Naive B cell (primary cell): ENCODE results near the gene GPRIN2. TPM values are rescaled to one million over a fixed set of nuclear protein-coding genes. Genes with fewer than 3 reads are reported as not detected.

Source experiments
- ATAC-seq, 2 donors: fragments of 150-1000 bp; cut with Tn5 transposase; 2 replicates each; pipeline ENCODE4 v1.10.0; 2021; ENCODE audit warnings: low read depth in 2 of 2, mild to moderate bottlenecking in 2 of 2, moderate library complexity in 2 of 2
- DNase-seq: peaks from one replicate; pipeline ENCODE4 v3.0.0; 2022
- H3K27ac Mint-ChIP-seq, 6 donors: one replicate each; pipeline ENCODE4 v1.8.0; 2020 to 2022; ENCODE audit warnings: mild to moderate bottlenecking in 6 of 6, mixed read lengths in 6 of 6, moderate library complexity in 5 of 6, inconsistent platforms in 2 of 6
- H3K27me3 Mint-ChIP-seq, 3 donors: one replicate each; pipeline ENCODE4 v1.8.0; 2021 to 2022; ENCODE audit warnings: mixed read lengths in 3 of 3, mild to moderate bottlenecking in 1 of 3
- H3K36me3 Mint-ChIP-seq, 2 donors: one replicate each; pipeline ENCODE4 v1.8.0; 2020 to 2022; ENCODE audit warnings: mixed read lengths in 2 of 2, inconsistent platforms in 1 of 2, mild to moderate bottlenecking in 1 of 2
- H3K4me1 Mint-ChIP-seq, 3 donors: one replicate each; pipeline ENCODE4 v1.8.0; 2020 to 2022; ENCODE audit warnings: mixed read lengths in 3 of 3, inconsistent platforms in 1 of 3, mild to moderate bottlenecking in 1 of 3, moderate library complexity in 1 of 3
- H3K4me3 Mint-ChIP-seq, 8 donors: one replicate each; pipeline ENCODE4 v1.8.0; 2020 to 2022; ENCODE audit warnings: mild to moderate bottlenecking in 8 of 8, mixed read lengths in 8 of 8, moderate library complexity in 8 of 8, inconsistent platforms in 2 of 8
- H3K9me3 Mint-ChIP-seq, 7 donors: one replicate each; pipeline ENCODE4 v1.8.0; 2020 to 2022; ENCODE audit warnings: mixed read lengths in 7 of 7, mild to moderate bottlenecking in 5 of 7, inconsistent platforms in 2 of 7, moderate library complexity in 1 of 7
- polyA plus RNA-seq, 6 donors: library from polyadenylated mRNA; unstranded; fragments of 300-500 nt; fragmentation: Illumina TruSeq; gene quantifications; one replicate each; pipeline ENCODE4 v1.2.3, GENCODE V29; 2021; ENCODE audit warnings: low read depth in 6 of 6

GPRIN2 gene
- polyA plus RNA-seq, 6 donors from 2014 or later: not detected

- Mint-ChIP-seq H3K9me3 (peaks cover 0 to 2% (median 0%) of the 10 kb centered on the region in 7 donors), H3K27me3 (peaks cover 0 to 4% (median 0%) of the 10 kb centered on the region in 3 donors), H3K27ac (no peak overlapping the region), H3K4me3 (peak overlapping the region in 3 of 8 donors; percentile 10 to 75 (median 25)), H3K4me1 (peaks cover 16 to 22% (median 20%) of the 10 kb centered on the region in 3 donors), H3K36me3 (no peaks in the 10 kb centered on the region)
- DNase-seq (no peak), ATAC-seq (no peak)
These were observed 1.6 kb upstream of the GPRIN2 start for GRCh38 chr10:46558122-46558391.

GRCh38 chr10:46557319-46558121 lies 1.1 kb upstream of the GPRIN2 start:
- Mint-ChIP-seq H3K36me3 (no peaks in the 10 kb centered on the region), H3K4me1 (peaks cover 16 to 22% (median 20%) of the 10 kb centered on the region in 3 donors), H3K9me3 (peaks cover 0 to 2% (median 0%) of the 10 kb centered on the region in 7 donors), H3K27ac (no peak overlapping the region), H3K4me3 (peak overlapping the region in 4 of 8 donors; percentile 69 to 77 (median 76)), H3K27me3 (peaks cover 0 to 4% (median 0%) of the 10 kb centered on the region in 3 donors)
- DNase-seq (no peak), ATAC-seq (no peak)

GRCh38 chr10:46555713-46556514 lies 544 bp downstream of the GPRIN2 start:
- no peak for DNase-seq
- peak in 1 of 2 donors; percentile 8 for ATAC-seq
- H3K27me3 Mint-ChIP-seq: peaks cover 0 to 4% (median 0%) of the 10 kb centered on the region in 3 donors
- H3K27ac Mint-ChIP-seq: peak overlapping the region in 1 of 6 donors; percentile 19
- peak overlapping the region in 5 of 8 donors; percentile 25 to 70 (median 59) for H3K4me3 Mint-ChIP-seq
- H3K9me3 Mint-ChIP-seq: peaks cover 0 to 2% (median 0%) of the 10 kb centered on the region in 7 donors
- peaks cover 16 to 22% (median 20%) of the 10 kb centered on the region in 3 donors for H3K4me1 Mint-ChIP-seq
- no peaks in the 10 kb centered on the region for H3K36me3 Mint-ChIP-seq

GRCh38 chr10:46555366-46555712 lies 1.1 kb downstream of the GPRIN2 start:
- no peak for DNase-seq
- peak overlapping the region in 1 of 8 donors; percentile 25 for H3K4me3 Mint-ChIP-seq
- no peaks in the 10 kb centered on the region for H3K36me3 Mint-ChIP-seq
- H3K9me3 Mint-ChIP-seq: peaks cover 0 to 2% (median 0%) of the 10 kb centered on the region in 7 donors
- no peak overlapping the region for H3K27ac Mint-ChIP-seq
- ATAC-seq: no peak
- H3K4me1 Mint-ChIP-seq: peaks cover 16 to 22% (median 20%) of the 10 kb centered on the region in 3 donors
- H3K27me3 Mint-ChIP-seq: peaks cover 0 to 4% (median 0%) of the 10 kb centered on the region in 3 donors

- Mint-ChIP-seq H3K36me3 (no peaks in the 10 kb centered on the region), H3K27ac (no peak overlapping the region), H3K4me1 (peaks cover 16 to 22% (median 20%) of the 10 kb centered on the region in 3 donors), H3K9me3 (peaks cover 0 to 2% (median 0%) of the 10 kb centered on the region in 7 donors), H3K4me3 (no peak overlapping the region), H3K27me3 (peaks cover 0 to 4% (median 0%) of the 10 kb centered on the region in 3 donors)
- no peak for ATAC-seq
- DNase-seq: no peak
These were observed 2.2 kb downstream of the GPRIN2 start for GRCh38 chr10:46554166-46554781.

GRCh38 chr10:46553238-46554049 lies 3.0 kb downstream of the GPRIN2 start:
- Mint-ChIP-seq H3K27ac (no peak overlapping the region), H3K4me1 (peaks cover 16 to 22% (median 20%) of the 10 kb centered on the region in 3 donors), H3K4me3 (no peak overlapping the region), H3K27me3 (peaks cover 0 to 4% (median 0%) of the 10 kb centered on the region in 3 donors), H3K36me3 (no peaks in the 10 kb centered on the region), H3K9me3 (peaks cover 0 to 2% (median 0%) of the 10 kb centered on the region in 7 donors)
- ATAC-seq (no peak), DNase-seq (no peak)

GRCh38 chr10:46552526-46553237 lies 3.8 kb downstream of the GPRIN2 start:
- DNase-seq (no peak), ATAC-seq (no peak)
- Mint-ChIP-seq H3K4me3 (no peak overlapping the region), H3K27ac (no peak overlapping the region), H3K9me3 (peaks cover 0 to 2% (median 0%) of the 10 kb centered on the region in 7 donors), H3K27me3 (peaks cover 0 to 4% (median 0%) of the 10 kb centered on the region in 3 donors), H3K36me3 (no peaks in the 10 kb centered on the region), H3K4me1 (peaks cover 15 to 17% (median 15%) of the 10 kb centered on the region in 3 donors)

GRCh38 chr10:46551701-46552525 lies 4.5 kb downstream of the GPRIN2 start:
- Mint-ChIP-seq H3K4me3 (no peak overlapping the region), H3K27me3 (peaks cover 0 to under 1% (median 0%) of the 10 kb centered on the region in 3 donors), H3K36me3 (no peaks in the 10 kb centered on the region), H3K4me1 (peaks cover 8 to 10% (median 8%) of the 10 kb centered on the region in 3 donors), H3K9me3 (no peaks in the 10 kb centered on the region), H3K27ac (no peak overlapping the region)
- ATAC-seq (no peak), DNase-seq (no peak)

GRCh38 chr10:46550795-46551700 lies 5.4 kb downstream of the GPRIN2 start:
- Mint-ChIP-seq H3K27ac (no peak overlapping the region), H3K27me3 (no peaks in the 10 kb centered on the region), H3K36me3 (no peaks in the 10 kb centered on the region), H3K4me3 (no peak overlapping the region), H3K9me3 (no peaks in the 10 kb centered on the region), H3K4me1 (peaks cover 3 to 6% (median 5%) of the 10 kb centered on the region in 3 donors)
- ATAC-seq (no peak), DNase-seq (no peak)

- H3K9me3 Mint-ChIP-seq: no peaks in the 10 kb centered on the region
- no peaks in the 10 kb centered on the region for H3K27me3 Mint-ChIP-seq
- H3K4me3 Mint-ChIP-seq: no peak overlapping the region
- no peaks in the 10 kb centered on the region for H3K36me3 Mint-ChIP-seq
- no peak overlapping the region for H3K27ac Mint-ChIP-seq
- ATAC-seq: no peak
- no peak for DNase-seq
- no peaks in the 10 kb centered on the region for H3K4me1 Mint-ChIP-seq
These were observed 6.2 kb downstream of the GPRIN2 start for GRCh38 chr10:46550076-46550790.
